Mammary epithelial cell (primary cell): ENCODE measurements around the gene DDX49.

Experiments
- CTCF ChIP-seq, 2 donors: IDR thresholded peaks in 1 of 2; conservative IDR thresholded peaks in 1 of 2; 2 replicates each; pipeline ENCODE4 v1.5.1; 2011 to 2012; ENCODE audit warnings: inconsistent platforms in 2 of 2, low read length in 2 of 2, mild to moderate bottlenecking in 2 of 2, control low read depth in 1 of 2, low read depth in 1 of 2; ENCODE audit not compliant: insufficient read depth in 1 of 2; ENCODE audit errors: extremely low read depth in 1 of 2
- EZH2 ChIP-seq: IDR thresholded peaks from 2 replicates; pipeline ENCODE4 v1.6.1; 2012; ENCODE audit warnings: low read length, inconsistent platforms, borderline replicate concordance

- TF ChIP-seq CTCF (conservative IDR thresholded peaks at IDR 0.05 in 1 of 2, IDR thresholded peaks at IDR 0.05 in 1 of 2; ENCODE audit: extremely low read depth in 1 of 2, insufficient read depth in 1 of 2, low read depth in 1 of 2, low read length in 2 of 2) (no peak), EZH2 (no peak)
Measured at GRCh38 chr19:18945297-18945696, 25.8 kb downstream of the DDX49 start.
